Embryonic facial prominence (tissue), 1 donor: ENCODE data around the gene ARHGAP44.

Experiments used
- DNase-seq: peaks from one replicate; pipeline ENCODE4 v3.0.0-alpha.2; 2016; ENCODE audit errors: extremely low spot score

ARHGAP44 gene

GRCh38 chr17:13024526-13025257 is 235.4 kb downstream of the ARHGAP44 start:
- no peak for DNase-seq

- DNase-seq = no peak
Measured at GRCh38 chr17:13025258-13025627, 235.9 kb downstream of the ARHGAP44 start.

- no peak for DNase-seq
Measured at GRCh38 chr17:13025687-13026086, 236.4 kb downstream of the ARHGAP44 start.

DNA sequence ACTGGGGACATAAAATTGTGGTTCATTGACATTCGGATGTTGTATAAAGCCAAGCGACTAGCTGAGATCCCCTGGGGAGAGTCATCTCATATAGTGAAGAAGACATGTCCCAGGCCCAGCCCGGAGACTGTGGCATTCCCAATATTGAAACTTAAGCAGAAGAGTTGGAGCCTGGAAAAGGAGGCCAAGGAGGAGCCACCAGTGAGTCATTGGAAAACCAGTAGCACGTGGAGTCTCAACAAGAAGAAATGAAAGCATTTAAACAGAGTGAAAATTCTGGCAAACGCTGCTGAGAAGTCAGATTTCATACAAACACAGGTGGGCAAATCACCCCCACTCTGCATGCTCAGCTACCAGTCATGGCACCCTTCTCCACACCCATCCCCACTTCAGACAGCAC is 237.9 kb downstream of the ARHGAP44 start:
- DNase-seq = no peak

DNA sequence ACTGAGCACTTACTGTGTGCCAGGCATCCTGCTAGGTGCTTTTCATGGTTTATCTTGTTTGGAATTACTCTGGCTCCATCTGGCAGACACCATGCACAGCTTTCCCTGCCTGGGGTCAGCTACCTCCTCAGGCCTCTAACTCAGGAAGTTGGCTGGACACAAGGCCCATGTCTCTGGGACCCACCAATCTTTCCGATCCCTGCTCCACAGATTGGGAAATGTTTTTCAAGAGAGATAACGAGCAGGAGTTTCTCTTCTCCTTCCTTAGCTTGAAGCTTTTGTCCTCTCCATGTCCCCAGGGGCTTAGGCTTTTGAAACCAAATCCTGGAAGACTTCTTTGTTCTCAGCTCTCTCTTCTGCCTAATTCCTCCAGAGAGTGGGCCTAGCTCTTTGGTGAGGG is 240.0 kb downstream of the ARHGAP44 start:
- DNase-seq = no peak

DNA sequence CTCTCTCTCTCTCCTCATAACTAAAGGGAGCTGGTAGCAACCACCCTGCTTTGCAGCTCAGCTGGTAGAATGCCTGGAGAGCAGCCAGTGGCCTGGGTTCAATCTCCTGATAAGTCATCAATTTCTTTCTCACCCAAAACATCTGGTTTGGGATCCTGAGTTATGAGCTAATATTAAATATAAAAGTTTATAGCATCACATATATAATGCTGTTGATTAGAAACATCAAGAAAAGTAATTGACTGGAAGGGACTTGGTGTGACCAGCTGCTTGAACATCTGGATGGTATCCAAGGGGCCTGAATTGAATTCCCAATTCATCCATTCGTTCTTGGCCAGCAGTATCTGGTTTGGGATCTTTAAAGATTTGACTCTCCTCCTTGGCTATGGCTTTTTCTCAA is 240.8 kb downstream of the ARHGAP44 start:
- no peak for DNase-seq

DNA sequence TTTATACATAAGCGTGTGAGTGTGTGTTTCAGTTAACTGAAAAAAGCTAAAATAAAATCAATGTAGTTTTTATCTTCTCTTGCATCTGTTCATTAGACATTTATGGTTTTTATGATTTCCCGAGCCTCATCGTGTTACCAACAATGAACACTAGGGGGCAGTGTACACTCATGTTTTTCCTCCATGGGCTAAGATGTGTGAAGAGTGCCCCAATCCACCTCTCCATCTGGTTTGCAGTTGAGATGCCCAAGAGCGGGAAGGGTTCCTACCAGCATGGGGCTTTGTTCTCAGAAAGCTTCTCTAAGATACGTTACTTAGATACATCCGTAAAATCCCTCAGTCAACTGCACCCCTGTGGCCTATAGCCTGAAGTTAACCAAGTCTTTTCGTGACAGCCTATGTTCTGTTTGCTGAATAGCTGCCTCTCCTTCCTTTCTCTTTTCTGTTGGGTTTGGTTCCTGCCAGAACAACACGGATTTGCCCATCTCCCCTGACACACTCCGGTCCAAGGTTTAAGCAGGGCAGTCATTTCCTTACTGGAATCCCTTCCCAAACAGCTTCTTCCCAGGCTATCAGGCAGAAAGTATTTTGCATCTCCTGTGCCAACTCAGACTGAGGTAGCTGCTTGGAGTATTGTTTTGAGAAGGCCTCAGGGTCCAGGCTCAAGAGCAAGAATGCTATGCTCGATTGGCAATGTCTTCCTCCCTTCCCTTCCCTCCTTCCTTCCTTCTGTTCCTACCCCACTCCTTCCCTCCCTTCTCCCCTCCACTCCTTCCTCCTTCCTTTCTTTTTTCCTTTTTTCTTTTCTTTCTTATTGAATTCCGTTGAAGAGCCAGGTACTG is 241.4 kb downstream of the ARHGAP44 start:
- DNase-seq = peak; percentile 54

DNA sequence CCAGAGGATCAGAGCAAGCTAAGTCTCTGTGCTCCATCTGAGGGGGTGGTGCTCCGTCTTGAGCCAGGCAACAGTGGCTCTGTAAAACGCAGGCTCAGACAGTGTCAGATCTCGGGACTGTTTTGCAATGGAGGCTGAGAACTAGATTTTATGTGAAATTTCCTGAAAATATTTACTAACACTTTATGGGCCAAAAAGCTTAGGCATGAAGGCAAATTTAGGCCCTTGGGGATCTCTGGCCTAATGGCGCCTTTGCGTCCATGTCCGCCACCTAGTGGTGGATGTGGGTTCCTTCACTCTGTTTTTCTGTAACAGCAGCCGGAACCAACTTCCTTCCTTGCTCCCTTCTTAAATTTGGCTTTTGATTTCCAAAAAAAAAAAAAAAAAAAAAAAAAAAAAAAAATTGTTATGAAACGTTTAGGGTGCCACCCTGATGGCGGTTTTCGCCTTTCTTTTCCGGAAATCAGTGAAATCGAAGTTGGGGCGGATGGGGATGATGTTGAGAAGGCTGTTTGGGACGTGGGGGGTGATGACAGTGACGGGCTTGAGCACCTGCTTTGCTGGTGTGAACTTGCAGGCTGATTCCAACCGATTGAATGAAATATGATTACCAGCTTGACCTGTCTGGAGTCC is 242.5 kb downstream of the ARHGAP44 start:
- no peak for DNase-seq

- no peak for DNase-seq
Measured at GRCh38 chr17:13035420-13035819, 246.1 kb downstream of the ARHGAP44 start.

GRCh38 chr17:13036751-13037150 is 247.5 kb downstream of the ARHGAP44 start:
- DNase-seq = no peak

DNA sequence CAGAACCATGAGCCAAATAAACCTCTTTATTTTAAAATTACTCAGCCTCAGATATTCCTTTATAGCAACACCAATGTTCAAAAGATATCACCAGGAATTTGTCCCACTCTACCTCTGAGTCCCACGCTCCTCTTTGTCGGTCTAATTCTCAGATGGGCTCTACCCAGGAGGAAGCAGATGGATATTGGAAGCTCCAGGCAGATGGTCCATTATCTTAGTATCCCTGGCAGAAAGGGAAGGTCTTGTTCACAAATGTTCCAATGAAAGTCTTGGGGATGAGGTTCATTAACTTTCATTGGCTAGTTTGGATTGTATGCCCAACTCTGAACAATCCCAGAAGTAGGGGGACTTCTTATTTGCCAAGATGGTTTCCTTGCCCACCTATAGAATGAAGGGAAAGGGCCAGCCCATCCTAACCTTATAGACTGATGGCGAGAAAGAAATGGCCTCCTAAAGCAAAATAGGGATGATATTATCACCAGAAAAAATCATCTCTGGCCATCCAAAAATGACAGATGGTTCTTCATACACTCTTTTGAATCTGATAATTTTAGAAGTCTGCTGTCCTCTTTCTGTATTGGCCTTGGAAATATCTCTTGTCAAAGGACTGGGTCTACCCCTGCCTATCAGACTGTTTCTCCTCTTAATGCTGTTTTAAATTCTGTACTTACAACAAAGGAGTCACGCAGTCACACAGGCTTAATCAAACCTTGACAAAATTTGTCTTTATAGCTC is 249.8 kb downstream of the ARHGAP44 start:
- DNase-seq = no peak
